ENCODE results near the gene DDX6.
"Not testable (repeated sequence)": the region's sequence is repeated elsewhere in the genome, so short reads cannot be mapped to it uniquely, and the experiment has no call there.

DDX6 gene

GRCh38 chr11:118790357-118791110, 430 bp downstream of the DDX6 start:
- DNase-seq: no peak

GRCh38 chr11:118789501-118790356, 1.2 kb downstream of the DDX6 start:
- DNase-seq: no peak

- DNase-seq: no peak
These were observed 4.3 kb downstream of the DDX6 start for GRCh38 chr11:118786657-118787056.

- DNase-seq: no peak
These were observed 5.6 kb downstream of the DDX6 start for GRCh38 chr11:118785362-118785761.

- no peak for DNase-seq
These were observed 7.1 kb downstream of the DDX6 start for GRCh38 chr11:118783724-118784495.

GRCh38 chr11:118783324-118783723, 7.6 kb downstream of the DDX6 start:
- not testable (repeated sequence) for DNase-seq

- DNase-seq: no peak
These were observed 12.1 kb downstream of the DDX6 start for GRCh38 chr11:118778898-118779297.

- DNase-seq: no peak
These were observed 16.9 kb downstream of the DDX6 start for GRCh38 chr11:118774032-118774431.

- DNase-seq: no peak
These were observed 19.2 kb downstream of the DDX6 start for GRCh38 chr11:118771547-118772288.

- no peak for DNase-seq
These were observed 22.3 kb downstream of the DDX6 start for GRCh38 chr11:118768690-118769089.

- DNase-seq: no peak
These were observed 24.9 kb downstream of the DDX6 start for GRCh38 chr11:118766035-118766434.

GRCh38 chr11:118765095-118765691, 25.8 kb downstream of the DDX6 start:
- DNase-seq: not testable (repeated sequence)

- no peak for DNase-seq
These were observed 27.9 kb downstream of the DDX6 start for GRCh38 chr11:118763041-118763440.

- DNase-seq: not testable (repeated sequence)
These were observed 29.0 kb downstream of the DDX6 start for GRCh38 chr11:118761981-118762380.

GRCh38 chr11:118757876-118758399, 33.0 kb downstream of the DDX6 start:
- DNase-seq: no peak

GRCh38 chr11:118752654-118753053, 38.3 kb downstream of the DDX6 start:
- DNase-seq: no peak

GRCh38 chr11:118749429-118749828, 41.5 kb downstream of the DDX6 start:
- DNase-seq: no peak

- no peak for DNase-seq
These were observed 42.9 kb downstream of the DDX6 start for GRCh38 chr11:118748056-118748455.

- DNase-seq: no peak
These were observed 43.9 kb downstream of the DDX6 start for GRCh38 chr11:118746988-118747585.

- DNase-seq: no peak
These were observed 46.9 kb downstream of the DDX6 start for GRCh38 chr11:118744046-118744445.

GRCh38 chr11:118742304-118742703, 48.7 kb downstream of the DDX6 start:
- no peak for DNase-seq
